ENCODE measurements around the gene MESP1.

- TF ChIP-seq, protein P1, sequence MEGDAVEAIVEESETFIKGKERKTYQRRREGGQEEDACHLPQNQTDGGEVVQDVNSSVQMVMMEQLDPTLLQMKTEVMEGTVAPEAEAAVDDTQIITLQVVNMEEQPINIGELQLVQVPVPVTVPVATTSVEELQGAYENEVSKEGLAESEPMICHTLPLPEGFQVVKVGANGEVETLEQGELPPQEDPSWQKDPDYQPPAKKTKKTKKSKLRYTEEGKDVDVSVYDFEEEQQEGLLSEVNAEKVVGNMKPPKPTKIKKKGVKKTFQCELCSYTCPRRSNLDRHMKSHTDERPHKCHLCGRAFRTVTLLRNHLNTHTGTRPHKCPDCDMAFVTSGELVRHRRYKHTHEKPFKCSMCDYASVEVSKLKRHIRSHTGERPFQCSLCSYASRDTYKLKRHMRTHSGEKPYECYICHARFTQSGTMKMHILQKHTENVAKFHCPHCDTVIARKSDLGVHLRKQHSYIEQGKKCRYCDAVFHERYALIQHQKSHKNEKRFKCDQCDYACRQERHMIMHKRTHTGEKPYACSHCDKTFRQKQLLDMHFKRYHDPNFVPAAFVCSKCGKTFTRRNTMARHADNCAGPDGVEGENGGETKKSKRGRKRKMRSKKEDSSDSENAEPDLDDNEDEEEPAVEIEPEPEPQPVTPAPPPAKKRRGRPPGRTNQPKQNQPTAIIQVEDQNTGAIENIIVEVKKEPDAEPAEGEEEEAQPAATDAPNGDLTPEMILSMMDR (IDR thresholded peaks at IDR 0.05; ENCODE audit: low read depth, low read length, poor library complexity, severe bottlenecking): no peak
- TF ChIP-seq EZH2phosphoT487 (IDR thresholded peaks at IDR 0.05; ENCODE audit: borderline replicate concordance, low read length): no peak
These were observed 14.6 kb upstream of the MESP1 start for GRCh38 chr15:89765694-89766093.
